GM11168 (cell line): ENCODE data around the gene HCN4.

Experiments
- in situ Hi-C: fragments of 300-500 bp; cut with MboI; formaldehyde crosslinking; loops from one replicate; pipeline ENCODE4 v1.12.0; 2022; ENCODE audit warnings: low sequenced_read_pairs; ENCODE audit not compliant: unreplicated experiment

The HCN4 gene

DNA sequence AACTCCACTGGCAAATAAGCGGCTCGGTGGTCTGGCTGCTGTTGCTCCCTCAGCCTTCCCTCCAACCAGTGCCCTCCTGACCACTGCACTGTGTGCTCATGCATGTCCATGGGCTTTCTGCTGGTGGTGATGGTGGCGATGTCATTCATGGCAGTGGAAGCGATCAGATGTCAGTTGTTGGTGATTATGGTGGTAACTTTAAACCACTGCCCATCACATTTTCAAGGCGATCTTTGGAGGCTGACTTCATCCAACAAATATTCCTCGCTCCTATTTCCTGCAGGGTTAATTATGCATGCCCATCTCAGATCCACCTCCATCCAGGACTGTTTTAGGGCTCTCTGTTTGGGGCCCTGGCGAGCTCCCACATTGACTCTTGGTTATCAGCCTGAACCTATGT, 13.4 kb upstream of the HCN4 start:
- in situ Hi-C loops = no loop called here

GRCh38 chr15:73380661-73381060, 11.9 kb upstream of the HCN4 start:
- in situ Hi-C loops = no loop called here

GRCh38 chr15:73378089-73378488, 9.3 kb upstream of the HCN4 start:
- in situ Hi-C loops = no loop called here

DNA sequence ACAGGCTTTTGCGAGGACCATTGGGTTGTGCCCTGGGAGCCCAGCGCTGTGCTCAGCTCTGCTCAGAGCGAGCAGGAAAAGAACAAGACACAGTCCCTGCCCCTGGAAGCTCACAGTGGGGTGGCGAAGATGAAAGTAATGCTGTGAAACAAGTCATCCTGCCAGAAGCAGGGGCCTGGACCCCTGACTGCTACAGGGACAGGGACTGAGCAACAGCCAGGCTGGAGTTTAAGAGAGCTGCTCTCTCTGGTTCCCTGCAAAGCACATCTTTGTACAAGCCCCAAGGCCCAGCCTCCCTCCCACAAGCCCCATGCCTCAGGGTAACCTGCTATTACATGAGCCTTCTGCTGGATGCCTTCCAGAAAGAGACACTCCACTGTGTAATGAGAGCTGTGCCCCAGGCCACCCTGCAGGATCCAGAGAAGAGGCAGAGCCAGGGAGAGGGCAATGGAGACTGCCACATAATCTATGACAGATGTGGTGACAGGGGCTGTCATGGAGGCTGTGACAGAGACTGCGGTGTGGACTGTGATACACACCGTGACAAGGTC, 7.1 kb upstream of the HCN4 start:
- in situ Hi-C loops = no loop called here

DNA sequence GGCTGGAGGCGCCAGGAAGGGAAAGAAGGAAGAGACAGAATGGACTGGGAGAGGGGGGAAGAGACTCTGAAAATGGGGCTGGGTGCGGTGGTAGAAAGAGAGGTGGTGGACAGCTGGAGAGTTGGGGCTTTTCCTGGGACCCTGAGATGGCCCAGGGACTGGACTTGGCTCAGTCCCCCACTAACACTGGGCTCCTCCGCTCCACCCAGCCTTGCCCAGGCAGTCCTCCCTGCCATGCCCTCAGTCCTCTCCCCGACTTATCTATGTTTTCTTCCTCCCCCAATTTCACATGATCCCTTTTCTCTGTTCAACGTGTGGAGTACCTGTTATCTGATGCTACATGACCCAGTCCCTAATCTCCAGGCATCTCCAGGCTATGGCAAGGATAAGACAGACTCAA, 6.3 kb upstream of the HCN4 start:
- in situ Hi-C loops = no loop called here

- in situ Hi-C loops = no loop called here
Observed at GRCh38 chr15:73374604-73375003, 5.8 kb upstream of the HCN4 start.

- in situ Hi-C loops = no loop called here
Observed at GRCh38 chr15:73373221-73373620, 4.5 kb upstream of the HCN4 start.

- in situ Hi-C loops = no loop called here
Observed at GRCh38 chr15:73371812-73372211, 3.1 kb upstream of the HCN4 start.

GRCh38 chr15:73370151-73370550, 1.4 kb upstream of the HCN4 start:
- in situ Hi-C loops = no loop called here

GRCh38 chr15:73369154-73369694, 466 bp upstream of the HCN4 start:
- in situ Hi-C loops = no loop called here

DNA sequence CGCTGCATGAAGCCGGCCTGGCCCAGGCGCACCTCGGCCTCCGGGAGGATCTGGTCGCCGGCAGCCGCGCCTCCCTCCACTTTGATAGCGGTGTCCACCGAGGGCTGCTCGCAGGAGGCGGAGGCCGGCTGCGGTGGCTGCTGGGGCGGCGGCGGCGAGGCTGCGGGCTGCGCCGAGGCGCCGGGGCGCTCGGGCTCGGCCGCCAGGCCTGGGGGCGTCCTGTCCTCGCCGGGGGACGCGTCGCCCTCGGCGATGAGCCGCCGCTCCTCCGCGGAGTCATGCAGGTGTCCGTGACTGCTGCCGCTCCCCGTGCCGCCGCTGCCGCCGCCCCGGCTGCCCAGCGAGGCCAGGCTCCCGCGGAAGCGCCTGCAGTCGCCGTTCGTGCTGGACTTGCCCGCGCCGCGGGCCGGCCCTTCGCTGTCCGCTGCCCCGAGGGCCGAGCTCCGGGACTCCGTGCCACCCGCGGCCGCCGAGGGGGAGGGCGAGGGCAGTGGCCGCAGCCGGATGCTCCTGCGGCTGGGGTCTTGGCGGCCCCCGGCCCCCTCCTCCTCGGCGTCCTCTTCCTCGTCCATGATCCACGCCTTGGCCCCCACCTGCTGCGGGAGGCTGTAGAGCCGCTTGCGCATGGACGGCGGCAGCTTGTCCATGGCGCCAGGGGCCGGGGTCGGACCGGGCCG, 996 bp downstream of the HCN4 start:
- in situ Hi-C loops = no loop called here

DNA sequence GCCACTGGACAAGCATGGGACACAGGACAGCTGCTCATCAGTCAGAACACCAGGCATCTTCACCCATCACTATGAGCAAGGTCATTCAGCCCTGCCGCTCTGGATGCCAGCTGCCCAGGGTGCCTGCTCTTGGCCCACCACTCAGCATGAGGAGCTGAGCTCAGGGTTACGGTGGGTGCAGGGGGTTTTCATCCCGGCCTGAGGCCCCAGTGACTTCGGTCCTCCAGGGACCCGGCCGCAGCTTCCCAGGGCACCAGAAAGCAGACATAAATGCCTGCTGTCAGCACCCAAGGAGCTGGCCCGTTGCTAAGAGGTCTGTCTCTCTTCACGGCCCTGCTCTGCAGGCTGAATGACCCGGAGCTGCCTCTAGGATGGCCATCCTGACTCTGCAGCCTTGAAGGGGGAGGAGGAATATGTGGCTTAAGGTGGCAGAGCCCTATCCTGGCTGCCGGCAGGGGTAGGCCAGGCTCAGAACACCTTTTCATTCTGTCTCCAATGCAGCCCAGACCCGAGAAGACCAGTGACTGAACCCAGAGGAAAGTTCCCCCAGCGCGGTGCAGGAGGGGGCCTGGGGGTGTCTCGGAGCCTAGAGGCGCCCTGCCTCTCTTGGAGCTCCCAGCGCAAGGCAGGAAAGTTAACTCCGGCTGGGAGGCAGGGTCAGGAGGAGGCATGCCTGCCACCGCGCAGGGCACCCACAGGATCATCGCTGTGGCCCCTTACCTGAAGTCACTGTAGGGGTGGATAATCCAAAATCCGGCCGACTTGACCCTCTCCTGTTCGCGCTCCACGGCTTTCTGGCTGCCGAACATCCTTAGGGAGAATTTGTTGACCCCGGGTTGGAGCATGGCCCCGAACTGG, 1.8 kb downstream of the HCN4 start:
- in situ Hi-C loops = no loop called here

DNA sequence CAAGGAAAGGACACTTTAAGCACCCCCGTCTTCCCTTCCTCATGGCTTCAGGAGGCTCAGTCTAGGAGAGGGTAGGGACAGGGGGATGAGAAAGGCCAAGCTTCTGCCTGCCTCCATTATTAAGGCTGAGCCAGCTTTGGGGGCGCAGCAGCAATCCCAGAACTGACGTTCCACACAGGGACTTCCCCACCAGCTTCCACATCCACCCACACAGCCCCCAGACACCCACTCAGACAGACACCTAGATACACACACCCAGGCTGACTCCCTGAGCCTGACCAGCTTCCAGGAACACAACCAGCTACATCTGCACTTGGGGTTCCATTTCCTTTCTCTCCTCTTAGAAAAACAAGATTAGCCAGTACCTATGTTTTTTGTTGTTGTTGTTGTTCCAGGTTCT, 4.7 kb downstream of the HCN4 start:
- in situ Hi-C loops = no loop called here

DNA sequence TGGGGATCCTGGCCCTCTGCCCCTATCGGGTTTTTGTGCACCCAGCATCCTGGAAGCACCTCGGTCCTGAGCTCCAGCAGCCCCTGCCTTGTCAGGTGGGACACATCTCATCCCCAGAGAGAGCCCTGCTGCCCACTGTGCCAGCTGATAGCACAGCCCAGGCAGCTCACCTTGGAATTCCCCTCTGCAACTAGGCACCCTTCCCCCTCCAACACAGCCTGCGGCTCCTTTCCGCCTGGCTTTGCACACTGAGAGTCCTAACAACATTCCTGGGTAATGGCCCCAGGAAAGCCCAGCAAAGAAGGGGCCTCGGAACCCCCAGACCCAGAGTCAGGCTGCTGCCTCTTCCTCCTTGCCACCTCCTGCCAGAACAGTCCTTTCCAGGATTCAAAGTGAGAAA, 5.9 kb downstream of the HCN4 start:
- in situ Hi-C loops = no loop called here

GRCh38 chr15:73361337-73361736, 7.4 kb downstream of the HCN4 start:
- in situ Hi-C loops = no loop called here

DNA sequence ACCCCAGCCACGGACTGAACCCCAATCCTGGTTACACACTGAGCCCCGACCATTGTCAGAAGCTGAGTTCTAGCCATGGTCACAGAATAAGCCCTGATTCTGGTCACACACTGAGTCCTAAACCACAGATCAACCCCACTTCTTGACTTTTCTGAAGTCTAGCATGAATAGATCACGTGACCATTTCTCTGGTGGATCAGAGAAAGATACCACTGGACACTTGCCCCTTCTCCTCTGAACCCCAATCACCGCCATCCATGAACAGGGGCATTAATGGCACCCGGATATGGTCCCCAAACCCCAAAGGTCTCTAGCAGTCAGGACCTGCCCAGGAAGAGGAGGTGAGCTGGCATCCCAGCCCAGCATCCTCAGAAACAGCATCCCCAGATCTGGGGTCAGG, 9.1 kb downstream of the HCN4 start:
- in situ Hi-C loops = no loop called here

- in situ Hi-C loops = no loop called here
Observed at GRCh38 chr15:73357999-73358665, 10.6 kb downstream of the HCN4 start.

DNA sequence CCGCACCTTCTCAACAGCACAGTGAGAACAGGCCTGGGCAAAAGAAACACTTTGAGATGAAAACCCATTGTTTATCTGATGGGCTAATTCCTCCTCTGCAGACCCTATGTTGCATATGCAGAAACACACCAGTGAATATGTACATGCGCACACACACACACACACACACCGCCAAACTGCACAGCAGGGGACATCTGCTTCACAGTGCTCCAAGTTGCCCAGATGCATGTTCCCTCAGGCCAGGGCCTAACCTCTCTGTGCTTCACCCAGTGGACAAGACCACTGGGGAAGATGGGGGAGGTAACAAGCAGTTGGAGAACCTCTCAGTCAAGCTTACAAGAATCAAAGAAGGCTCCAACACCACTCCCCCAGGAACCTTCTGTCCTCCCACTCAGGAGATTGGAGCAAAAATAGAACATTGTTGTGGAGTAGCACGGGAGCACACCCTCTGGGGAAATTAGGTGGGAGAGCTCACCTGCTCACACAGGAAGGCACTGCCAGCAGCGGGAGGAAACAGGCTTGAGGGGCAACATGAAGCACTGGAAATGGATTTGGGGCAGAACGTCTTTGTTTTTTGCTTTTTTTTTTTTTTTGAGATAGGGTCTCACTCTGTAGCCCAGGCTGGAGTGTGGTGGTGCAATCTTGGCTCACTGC, 13.0 kb downstream of the HCN4 start:
- in situ Hi-C loops = no loop called here

DNA sequence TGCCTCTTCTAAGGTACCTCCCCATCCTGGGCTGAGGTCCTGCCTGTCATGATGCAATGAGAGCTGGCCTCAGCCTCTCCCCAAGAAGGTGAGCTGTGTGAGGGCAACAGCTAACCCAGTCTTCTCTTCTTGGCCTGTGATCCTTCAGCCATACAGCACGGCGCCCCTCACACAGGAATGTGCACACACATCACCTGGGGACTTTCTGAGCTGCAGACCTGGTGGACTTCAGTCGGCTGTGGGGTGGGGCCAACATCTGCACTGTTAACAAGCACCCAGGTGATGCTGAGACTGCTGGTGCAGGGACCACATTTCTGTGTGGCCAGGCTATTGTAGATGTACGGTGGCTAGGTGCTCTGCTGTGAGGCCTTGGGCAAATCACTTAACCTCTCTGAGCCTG, 14.5 kb downstream of the HCN4 start:
- in situ Hi-C loops = no loop called here

GRCh38 chr15:73353734-73354133, 15.0 kb downstream of the HCN4 start:
- in situ Hi-C loops = no loop called here
